DOHH2 (cell line): ENCODE results near the gene LIPT1.

Experiments used
- EZH2phosphoT487 ChIP-seq: fragments of 200-600 bp; sonication (generic); IDR thresholded peaks from 2 replicates; pipeline ENCODE4 v1.6.1; 2017; ENCODE audit warnings: borderline replicate concordance, mild to moderate bottlenecking, antibody characterized with exemption, low read length, moderate library complexity, mixed read lengths
- TF ChIP-seq, protein P1 (sequence below): fragments of 200-600 bp; sonication (generic); IDR thresholded peaks from one replicate; pipeline ENCODE4 v1.5.1; 2014; ENCODE audit warnings: antibody characterized with exemption, mild to moderate bottlenecking, low read depth, low read length; ENCODE audit not compliant: poor library complexity, severe bottlenecking

DNA sequence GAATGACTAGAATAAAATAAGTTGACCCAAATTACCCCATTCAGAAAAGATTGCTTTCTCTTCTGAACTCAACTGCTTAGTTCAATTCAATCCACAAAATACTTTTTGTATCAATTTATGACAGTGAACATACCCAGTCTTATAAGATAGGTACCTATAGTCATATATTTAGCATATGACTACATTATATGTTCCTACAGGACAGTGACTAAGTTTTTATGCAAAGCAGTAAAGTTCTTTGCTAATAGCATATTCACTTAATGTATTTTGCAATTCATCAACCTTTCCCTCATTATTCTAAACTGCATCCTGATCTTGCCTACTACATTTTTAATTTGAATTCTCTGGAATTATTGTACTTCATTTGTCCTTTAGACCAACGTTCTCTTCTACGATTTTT lies 43.5 kb upstream of the LIPT1 start:
- TF ChIP-seq, protein P1, sequence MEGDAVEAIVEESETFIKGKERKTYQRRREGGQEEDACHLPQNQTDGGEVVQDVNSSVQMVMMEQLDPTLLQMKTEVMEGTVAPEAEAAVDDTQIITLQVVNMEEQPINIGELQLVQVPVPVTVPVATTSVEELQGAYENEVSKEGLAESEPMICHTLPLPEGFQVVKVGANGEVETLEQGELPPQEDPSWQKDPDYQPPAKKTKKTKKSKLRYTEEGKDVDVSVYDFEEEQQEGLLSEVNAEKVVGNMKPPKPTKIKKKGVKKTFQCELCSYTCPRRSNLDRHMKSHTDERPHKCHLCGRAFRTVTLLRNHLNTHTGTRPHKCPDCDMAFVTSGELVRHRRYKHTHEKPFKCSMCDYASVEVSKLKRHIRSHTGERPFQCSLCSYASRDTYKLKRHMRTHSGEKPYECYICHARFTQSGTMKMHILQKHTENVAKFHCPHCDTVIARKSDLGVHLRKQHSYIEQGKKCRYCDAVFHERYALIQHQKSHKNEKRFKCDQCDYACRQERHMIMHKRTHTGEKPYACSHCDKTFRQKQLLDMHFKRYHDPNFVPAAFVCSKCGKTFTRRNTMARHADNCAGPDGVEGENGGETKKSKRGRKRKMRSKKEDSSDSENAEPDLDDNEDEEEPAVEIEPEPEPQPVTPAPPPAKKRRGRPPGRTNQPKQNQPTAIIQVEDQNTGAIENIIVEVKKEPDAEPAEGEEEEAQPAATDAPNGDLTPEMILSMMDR, result no peak
- no peak for TF ChIP-seq EZH2phosphoT487
